B cell (primary cell): ENCODE data around the gene SPP2. TPM values are rescaled to one million over a fixed set of nuclear protein-coding genes. Genes with fewer than 3 reads are reported as not detected.

Source experiments
- ATAC-seq: fragments of 200-7000 bp; cut with Tn5 transposase; one replicate; pipeline ENCODE4 v1.10.0; 2021; ENCODE audit warnings: low read depth, mild to moderate bottlenecking, moderate number of reproducible peaks, moderate library complexity
- CTCF ChIA-PET: fragments of 350-600 bp; sonication (Branson Sonifier 250); formaldehyde crosslinking; loops from one replicate; lab custom pipeline; 2021; ENCODE audit warnings: antibody characterized with exemption, inconsistent platforms; lab: Charles Lee
- POLR2A ChIA-PET: fragments of 350-600 bp; sonication (Branson Sonifier 250); formaldehyde crosslinking; loops from one replicate; lab custom pipeline; 2021; ENCODE audit warnings: antibody characterized with exemption; lab: Charles Lee
- DNase-seq: peaks from one replicate; pipeline ENCODE4 v3.0.0; 2013
- H2AFZ ChIP-seq: 2 replicates; pipeline ENCODE4 v1.6.1; 2012; ENCODE audit warnings: mild to moderate bottlenecking, low read depth, low read length; ENCODE audit not compliant: insufficient read depth, poor library complexity, severe bottlenecking
- H3K27ac ChIP-seq, 2 donors: 1 replicate in 1 of 2; 2 replicates in 1 of 2; pipeline ENCODE4 v1.5.1; 2012 to 2013; ENCODE audit warnings: low read length in 2 of 2, mild to moderate bottlenecking in 2 of 2, moderate library complexity in 1 of 2
- H3K27me3 ChIP-seq, 4 experiments: fragments of 200-600 bp in 1 of 4; sonication (generic) in 1 of 4; replicated peaks in 1 of 4; 1 replicate in 2 of 4; 2 replicates in 2 of 4; pipeline versions ENCODE4 v1.6.1 to v1.7.0; 2013 to 2016; ENCODE audit warnings: low read length in 3 of 4, mild to moderate bottlenecking in 2 of 4, mixed read lengths in 1 of 4, moderate library complexity in 1 of 4; ENCODE audit not compliant: insufficient read depth in 4 of 4, control insufficient read depth in 3 of 4; ENCODE audit errors: control extremely low read depth in 1 of 4
- H3K36me3 ChIP-seq, 2 experiments: replicated peaks in 1 of 2; 1 replicate in 1 of 2; 2 replicates in 1 of 2; pipeline versions ENCODE4 v1.6.1 to v1.7.1; 2013; ENCODE audit warnings: low read length in 1 of 2; ENCODE audit not compliant: insufficient read depth in 2 of 2, control insufficient read depth in 1 of 2; ENCODE audit errors: control extremely low read depth in 1 of 2, extremely low read depth in 1 of 2
- H3K4me1 ChIP-seq, 2 donors: fragments of 200-600 bp in 1 of 2; sonication (generic) in 1 of 2; 1 replicate in 1 of 2; 2 replicates in 1 of 2; pipeline versions ENCODE4 v1.5.1 to v1.6.1; 2013 to 2017; ENCODE audit warnings: low read length in 2 of 2; ENCODE audit not compliant: control insufficient read depth in 2 of 2, insufficient read depth in 2 of 2
- H3K4me2 ChIP-seq: replicated peaks from 2 replicates; pipeline ENCODE3; 2012; ENCODE audit warnings: mild to moderate bottlenecking, low read depth, low read length; ENCODE audit not compliant: poor library complexity, severe bottlenecking
- H3K4me3 ChIP-seq, 5 experiments: fragments of 200-600 bp in 1 of 5; sonication (generic) in 1 of 5; 1 replicate in 3 of 5; 2 replicates in 2 of 5; pipeline versions ENCODE4 v1.5.1 to v1.7.0; 2011 to 2016; ENCODE audit warnings: low read length in 4 of 5, mild to moderate bottlenecking in 4 of 5, low read depth in 2 of 5, control low read depth in 1 of 5, moderate library complexity in 1 of 5; ENCODE audit not compliant: insufficient read depth in 1 of 5; ENCODE audit errors: control extremely low read depth in 1 of 5, extremely low read depth in 1 of 5
- H3K79me2 ChIP-seq: fragments of 200-600 bp; sonication (generic); one replicate; pipeline ENCODE4 v1.6.0; 2016; ENCODE audit warnings: low read length; ENCODE audit not compliant: control insufficient read depth, insufficient read depth
- H3K9ac ChIP-seq: fragments of 200-600 bp; sonication (generic); 2 replicates; pipeline ENCODE4 v1.6.1; 2017; ENCODE audit warnings: mild to moderate bottlenecking, low read length, moderate library complexity
- H3K9me3 ChIP-seq, 3 donors: one replicate each; pipeline versions ENCODE4 v1.6.1 to v1.7.1; 2013; ENCODE audit warnings: low read length in 2 of 3; ENCODE audit not compliant: control insufficient read depth in 2 of 3, insufficient read depth in 1 of 3; ENCODE audit errors: control extremely low read depth in 1 of 3
- H4K20me1 ChIP-seq: 2 replicates; pipeline ENCODE4 v1.6.0; 2012; ENCODE audit warnings: mild to moderate bottlenecking, low read length; ENCODE audit not compliant: insufficient read depth, control insufficient read depth, poor library complexity, severe bottlenecking
- H3K27ac Mint-ChIP-seq: one replicate; pipeline ENCODE4 v1.8.0; 2021; ENCODE audit warnings: mixed read lengths
- H3K27me3 Mint-ChIP-seq: one replicate; pipeline ENCODE4 v1.8.0; 2021; ENCODE audit warnings: mixed read lengths
- H3K4me1 Mint-ChIP-seq: one replicate; pipeline ENCODE4 v1.8.0; 2021; ENCODE audit warnings: mixed read lengths
- H3K4me3 Mint-ChIP-seq: one replicate; pipeline ENCODE4 v1.8.0; 2021; ENCODE audit warnings: mixed read lengths
- H3K9me3 Mint-ChIP-seq: one replicate; pipeline ENCODE4 v1.8.0; 2022; ENCODE audit warnings: mixed read lengths; ENCODE audit not compliant: insufficient read depth
- CTCF ChIP-seq: fragments of 200-600 bp; IDR thresholded peaks from one replicate; pipeline ENCODE4 v1.8.0; 2022; ENCODE audit warnings: antibody characterized with exemption, mild to moderate bottlenecking
- EZH2 ChIP-seq: IDR thresholded peaks from 2 replicates; pipeline ENCODE4 v1.6.1; 2012; ENCODE audit warnings: borderline replicate concordance, low read depth, mild to moderate bottlenecking, moderate library complexity, low read length; ENCODE audit not compliant: insufficient read depth, poor library complexity, severe bottlenecking
- WGBS: methylation state at CpG from one replicate; pipeline ENCODE4 v1.1.5; 2013; ENCODE audit warnings: missing lambda C conversion rate; ENCODE audit not compliant: insufficient coverage; 5-methylcytosine and 5-hydroxymethylcytosine counted together
- intact Hi-C: fragments of 100-400 bp; cut with micrococcal nuclease; formaldehyde crosslinking; loops from one replicate; pipeline ENCODE4 v1.10.0; 2022
- polyA plus RNA-seq: library from polyadenylated mRNA; depleted of rRNA; stranded (reverse); fragments of >200 nt; gene quantifications from 2 replicates; pipeline ENCODE4 v1.2.3, GENCODE V29; 2012
- total RNA-seq, 2 donors: library from RNA; stranded (reverse); fragments of 120-200 nt in 1 of 2; gene quantifications; 1 replicate in 1 of 2; 2 replicates in 1 of 2; pipeline versions ENCODE4 v1.2.3 to v1.2.4, GENCODE V29; 2013 to 2022

The SPP2 gene
- total and polyA plus RNA-seq, 2 donors (not counting 1 experiment from before 2014, with no cell fraction given), result not detected

GRCh38 chr2:234033885-234034284 lies 16.6 kb upstream of the SPP2 start:
- ATAC-seq, result no peak
- no peaks in the 10 kb centered on the region for H3K36me3 ChIP-seq
- H3K27me3 Mint-ChIP-seq, result peaks cover 66% of the 10 kb centered on the region

More at GRCh38 chr2:234033885-234034284, 16.6 kb upstream of the SPP2 start:
- Histone ChIP-seq H3K9ac (no peak overlapping the region), H3K27ac (no peak overlapping the region), H2AFZ (no peak overlapping the region), H3K9me3 (peaks cover 3 to 24% (median 13%) of the 10 kb centered on the region in 3 donors), H3K79me2 (no peaks in the 10 kb centered on the region), H3K4me1 (no peaks in the 10 kb centered on the region), H3K4me2 (no peak overlapping the region), H3K27me3 (peaks cover 0 to 34% (median 16%) of the 10 kb centered on the region in 4 experiments), H3K4me3 (no peak overlapping the region), H4K20me1 (no peaks in the 10 kb centered on the region)
- Mint-ChIP-seq H3K9me3 (peaks cover 6% of the 10 kb centered on the region), H3K27ac (no peak overlapping the region), H3K4me1 (no peaks in the 10 kb centered on the region), H3K4me3 (no peak overlapping the region)
- TF ChIP-seq CTCF (no peak), EZH2 (no peak)
- intact Hi-C loops, result no loop called here
- CTCF ChIA-PET, result no interaction called here
- no peak for DNase-seq
- POLR2A ChIA-PET, result no interaction called here
- 100% methylated on average over 2 of the region's 2 CpGs for WGBS
